ENCODE measurements around the gene WDR91.

The WDR91 gene

GRCh38 chr7:135161669-135162068, 49.7 kb downstream of the WDR91 start:
- TF ChIP-seq ZBTB7A (IDR thresholded peaks at IDR 0.05; ENCODE audit: low read depth) (no peak), YY1 (IDR thresholded peaks at IDR 0.05; ENCODE audit: low read depth) (no peak), EP300 (IDR thresholded peaks at IDR 0.05; ENCODE audit: borderline replicate concordance) (no peak), NFIC (IDR thresholded peaks at IDR 0.05) (no peak), TAF1 (IDR thresholded peaks at IDR 0.05; ENCODE audit: low read depth) (no peak), TEAD4 (IDR thresholded peaks at IDR 0.05) (no peak), EGR1 (IDR thresholded peaks at IDR 0.05) (no peak)
- TF ChIP-seq, protein P1, sequence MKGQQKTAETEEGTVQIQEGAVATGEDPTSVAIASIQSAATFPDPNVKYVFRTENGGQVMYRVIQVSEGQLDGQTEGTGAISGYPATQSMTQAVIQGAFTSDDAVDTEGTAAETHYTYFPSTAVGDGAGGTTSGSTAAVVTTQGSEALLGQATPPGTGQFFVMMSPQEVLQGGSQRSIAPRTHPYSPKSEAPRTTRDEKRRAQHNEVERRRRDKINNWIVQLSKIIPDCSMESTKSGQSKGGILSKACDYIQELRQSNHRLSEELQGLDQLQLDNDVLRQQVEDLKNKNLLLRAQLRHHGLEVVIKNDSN (IDR thresholded peaks at IDR 0.05), result no peak

DNA sequence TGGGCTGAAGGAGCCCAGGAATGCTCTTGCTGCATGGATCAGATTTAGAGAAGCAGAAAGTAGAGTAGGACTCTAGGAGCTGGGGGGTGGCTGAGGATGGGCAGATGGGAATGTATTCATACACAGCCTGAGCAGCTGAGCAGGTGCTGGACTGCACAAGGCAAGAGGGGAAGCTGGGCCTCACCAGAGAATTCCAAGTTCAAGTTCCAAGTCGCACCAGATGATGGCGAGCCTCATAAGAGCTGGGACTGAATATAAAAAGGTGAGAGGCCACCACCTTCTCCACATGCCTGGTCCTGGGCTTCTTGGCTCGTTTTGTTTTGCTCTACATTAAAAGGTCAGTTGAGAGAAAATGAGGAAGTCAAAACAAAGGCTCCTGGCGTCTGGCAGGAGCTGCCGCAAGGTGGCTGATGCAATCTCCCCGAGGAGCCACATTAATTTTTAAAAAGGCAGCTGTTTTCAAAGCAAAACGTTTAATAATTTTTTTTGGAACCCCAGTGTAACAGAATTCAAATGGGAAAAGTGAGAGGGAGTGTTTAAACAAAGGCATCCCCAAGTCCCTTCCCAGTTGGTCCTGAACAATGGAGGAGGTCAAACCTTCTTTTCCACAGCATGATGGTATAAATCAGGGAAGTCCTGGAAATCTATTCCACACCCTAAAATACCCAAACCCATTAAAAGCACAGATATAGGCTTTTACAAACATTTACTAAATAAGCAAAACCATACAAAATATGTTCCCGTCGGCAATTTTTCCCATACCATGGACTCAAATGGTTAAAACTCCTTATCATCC, 50.3 kb downstream of the WDR91 start:
- no peak for TF ChIP-seq ZBTB7A (IDR thresholded peaks at IDR 0.05; ENCODE audit: low read depth)

- TF ChIP-seq NFIC (IDR thresholded peaks at IDR 0.05) (no peak), ZBTB7A (IDR thresholded peaks at IDR 0.05; ENCODE audit: low read depth) (no peak), TCF12 (IDR thresholded peaks at IDR 0.05; ENCODE audit: low read depth) (no peak), EP300 (IDR thresholded peaks at IDR 0.05; ENCODE audit: borderline replicate concordance) (no peak), CREB1 (IDR thresholded peaks at IDR 0.05; ENCODE audit: low read depth) (no peak), FOXM1 (IDR thresholded peaks at IDR 0.05; ENCODE audit: borderline replicate concordance, low read depth) (no peak), MAX (IDR thresholded peaks at IDR 0.05) (no peak), YY1 (IDR thresholded peaks at IDR 0.05; ENCODE audit: low read depth) (no peak), CEBPB (IDR thresholded peaks at IDR 0.05) (no peak)
These were observed 51.0 kb downstream of the WDR91 start for GRCh38 chr7:135160098-135160857.

- no peak for TF ChIP-seq MAX (IDR thresholded peaks at IDR 0.05)
- TF ChIP-seq CREB1 (IDR thresholded peaks at IDR 0.05; ENCODE audit: low read depth), result no peak
- TF ChIP-seq YY1 (IDR thresholded peaks at IDR 0.05; ENCODE audit: low read depth), result no peak
- no peak for TF ChIP-seq EGR1 (IDR thresholded peaks at IDR 0.05)
- TF ChIP-seq REST (IDR thresholded peaks at IDR 0.05; ENCODE audit: low read depth), result no peak
- TF ChIP-seq, protein P1 (IDR thresholded peaks at IDR 0.05), result no peak
- TF ChIP-seq TEAD4 (IDR thresholded peaks at IDR 0.05), result no peak
- no peak for TF ChIP-seq TCF12 (IDR thresholded peaks at IDR 0.05; ENCODE audit: low read depth)
- TF ChIP-seq CEBPB (IDR thresholded peaks at IDR 0.05), result no peak
- TF ChIP-seq ZBTB7A (IDR thresholded peaks at IDR 0.05; ENCODE audit: low read depth), result no peak
- TF ChIP-seq FOXM1 (IDR thresholded peaks at IDR 0.05; ENCODE audit: borderline replicate concordance, low read depth), result no peak
- TF ChIP-seq RAD21 (IDR thresholded peaks at IDR 0.05; ENCODE audit: low read depth), result no peak
- TF ChIP-seq NFIC (IDR thresholded peaks at IDR 0.05), result no peak
- TF ChIP-seq TAF1 (IDR thresholded peaks at IDR 0.05; ENCODE audit: low read depth), result no peak
- no peak for TF ChIP-seq EP300 (IDR thresholded peaks at IDR 0.05; ENCODE audit: borderline replicate concordance)
These were observed 51.8 kb downstream of the WDR91 start for GRCh38 chr7:135159359-135160085.

GRCh38 chr7:135158874-135159273, 52.5 kb downstream of the WDR91 start:
- TF ChIP-seq FOXM1 (IDR thresholded peaks at IDR 0.05; ENCODE audit: borderline replicate concordance, low read depth) (no peak), REST (IDR thresholded peaks at IDR 0.05; ENCODE audit: low read depth) (no peak), NFIC (IDR thresholded peaks at IDR 0.05) (no peak), RAD21 (IDR thresholded peaks at IDR 0.05; ENCODE audit: low read depth) (no peak), EGR1 (IDR thresholded peaks at IDR 0.05) (no peak), MAX (IDR thresholded peaks at IDR 0.05) (no peak), CREB1 (IDR thresholded peaks at IDR 0.05; ENCODE audit: low read depth) (no peak), YY1 (IDR thresholded peaks at IDR 0.05; ENCODE audit: low read depth) (no peak)
